IgD-negative memory B cell (primary cell): ENCODE measurements around the gene FNBP1L. TPM values are rescaled to one million over a fixed set of nuclear protein-coding genes. Genes with fewer than 3 reads are reported as not detected.

Experiments
- H3K27ac Mint-ChIP-seq, 3 donors: one replicate each; pipeline ENCODE4 v1.8.0; 2020 to 2022; ENCODE audit warnings: mild to moderate bottlenecking in 3 of 3, mixed read lengths in 3 of 3, moderate library complexity in 1 of 3
- H3K27me3 Mint-ChIP-seq: one replicate; pipeline ENCODE4 v1.8.0; 2021; ENCODE audit warnings: mixed read lengths
- H3K36me3 Mint-ChIP-seq: one replicate; pipeline ENCODE4 v1.8.0; 2020; ENCODE audit warnings: mild to moderate bottlenecking, mixed read lengths
- H3K4me1 Mint-ChIP-seq, 3 donors: one replicate each; pipeline ENCODE4 v1.8.0; 2020 to 2022; ENCODE audit warnings: mixed read lengths in 3 of 3, mild to moderate bottlenecking in 1 of 3
- H3K4me3 Mint-ChIP-seq, 4 donors: one replicate each; pipeline ENCODE4 v1.8.0; 2020 to 2022; ENCODE audit warnings: mild to moderate bottlenecking in 4 of 4, mixed read lengths in 4 of 4, moderate library complexity in 3 of 4
- H3K9me3 Mint-ChIP-seq, 3 donors: one replicate each; pipeline ENCODE4 v1.8.0; 2020 to 2021; ENCODE audit warnings: mixed read lengths in 3 of 3, mild to moderate bottlenecking in 1 of 3
- polyA plus RNA-seq: library from polyadenylated mRNA; unstranded; fragments of 300-500 nt; fragmentation: Illumina TruSeq; gene quantifications from one replicate; pipeline ENCODE4 v1.2.3, GENCODE V29; 2021

The FNBP1L gene
- polyA plus RNA-seq, 1 donor from 2014 or later, result 1.5 TPM

GRCh38 chr1:93599479-93599878, 151.6 kb downstream of the FNBP1L start:
- Mint-ChIP-seq H3K36me3 (peaks cover 6% of the 10 kb centered on the region), H3K4me3 (peak overlapping the region in 1 of 4 donors; percentile 10), H3K9me3 (no peaks in the 10 kb centered on the region), H3K27me3 (no peaks in the 10 kb centered on the region), H3K27ac (no peak overlapping the region), H3K4me1 (peaks cover 0 to 3% (median 2%) of the 10 kb centered on the region in 3 donors)

- Mint-ChIP-seq H3K36me3 (peaks cover 8% of the 10 kb centered on the region), H3K27me3 (no peaks in the 10 kb centered on the region), H3K4me1 (peaks cover 0 to 3% (median 2%) of the 10 kb centered on the region in 3 donors), H3K9me3 (no peaks in the 10 kb centered on the region), H3K27ac (no peak overlapping the region), H3K4me3 (no peak overlapping the region)
These were observed 152.7 kb downstream of the FNBP1L start for GRCh38 chr1:93600663-93601062.

- Mint-ChIP-seq H3K36me3 (peaks cover 9% of the 10 kb centered on the region), H3K4me1 (peaks cover 3 to 8% (median 3%) of the 10 kb centered on the region in 3 donors), H3K27ac (no peak overlapping the region), H3K27me3 (no peaks in the 10 kb centered on the region), H3K9me3 (no peaks in the 10 kb centered on the region), H3K4me3 (no peak overlapping the region)
These were observed 153.8 kb downstream of the FNBP1L start for GRCh38 chr1:93601686-93602085.

GRCh38 chr1:93602101-93602500, 154.2 kb downstream of the FNBP1L start:
- H3K4me3 Mint-ChIP-seq, result no peak overlapping the region
- peaks cover 6 to 10% (median 7%) of the 10 kb centered on the region in 3 donors for H3K4me1 Mint-ChIP-seq
- H3K27me3 Mint-ChIP-seq, result no peaks in the 10 kb centered on the region
- H3K36me3 Mint-ChIP-seq, result peaks cover 9% of the 10 kb centered on the region
- no peak overlapping the region for H3K27ac Mint-ChIP-seq
- H3K9me3 Mint-ChIP-seq, result no peaks in the 10 kb centered on the region

- Mint-ChIP-seq H3K4me1 (peaks cover 9 to 18% (median 15%) of the 10 kb centered on the region in 3 donors), H3K4me3 (no peak overlapping the region), H3K36me3 (peaks cover 10% of the 10 kb centered on the region), H3K27ac (no peak overlapping the region), H3K27me3 (no peaks in the 10 kb centered on the region), H3K9me3 (no peaks in the 10 kb centered on the region)
These were observed 155.2 kb downstream of the FNBP1L start for GRCh38 chr1:93603106-93603505.

- Mint-ChIP-seq H3K27me3 (no peaks in the 10 kb centered on the region), H3K4me3 (no peak overlapping the region), H3K4me1 (peaks cover 14 to 23% (median 20%) of the 10 kb centered on the region in 3 donors), H3K9me3 (no peaks in the 10 kb centered on the region), H3K36me3 (peaks cover 10% of the 10 kb centered on the region), H3K27ac (no peak overlapping the region)
These were observed 155.7 kb downstream of the FNBP1L start for GRCh38 chr1:93603601-93604000.

Other genes with a start within 250 kb of the FNBP1L start
- gene DR1, start 102.2 kb upstream of the FNBP1L start, polyA plus RNA-seq, result 69.4 TPM
- gene BCAR3, start 233.7 kb downstream of the FNBP1L start, polyA plus RNA-seq, result 2.7 TPM